ENCODE data around the gene KSR1. TPM values are rescaled to one million over a fixed set of nuclear protein-coding genes. Genes with fewer than 3 reads are reported as not detected.

KSR1 gene
- total and polyA plus RNA-seq, 10 of the 15 experiments (the other 5 are each of a cell fraction or from before 2014, with no cell fraction given): 0.97 to 66.6 (median 22.9) TPM

DNA sequence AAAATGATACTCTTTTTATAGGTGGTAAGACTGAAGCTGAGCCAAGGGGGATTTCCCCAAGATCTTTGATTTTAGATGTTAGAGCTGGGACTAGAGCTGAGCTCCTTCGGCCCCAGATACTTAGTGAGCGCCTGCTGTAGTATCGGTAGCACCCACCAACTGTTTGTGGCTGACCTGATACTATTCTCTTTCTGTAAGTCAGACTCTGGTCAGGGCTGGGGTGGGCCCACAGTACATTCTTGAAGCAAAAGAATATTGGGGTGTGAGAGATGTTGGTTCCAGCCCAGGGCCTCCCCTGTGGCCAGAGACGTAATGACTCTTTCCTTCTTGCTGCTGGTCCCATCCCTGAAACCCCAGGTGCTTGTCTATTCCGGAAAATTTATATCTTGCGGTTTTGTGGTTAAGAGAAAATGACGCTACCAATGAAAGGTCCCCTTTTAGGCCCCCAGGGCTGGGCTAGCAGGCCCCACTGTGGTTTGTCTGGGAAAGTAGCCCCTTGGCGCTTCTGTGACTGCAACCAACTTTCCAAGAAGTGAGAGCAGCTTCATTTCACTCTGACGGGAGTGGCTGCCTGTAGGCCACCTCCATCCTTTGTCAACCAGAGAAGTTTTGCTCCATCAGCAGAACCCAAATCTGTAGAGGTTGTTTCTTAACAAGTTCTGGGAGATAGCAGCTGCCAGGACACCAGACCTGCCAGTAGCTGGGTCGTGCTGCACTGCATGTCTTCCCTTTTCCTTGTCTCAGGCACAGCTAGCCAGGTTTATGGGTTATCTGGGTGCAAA, 88.3 kb downstream of the KSR1 start (continued):
- TF ChIP-seq, protein P1, sequence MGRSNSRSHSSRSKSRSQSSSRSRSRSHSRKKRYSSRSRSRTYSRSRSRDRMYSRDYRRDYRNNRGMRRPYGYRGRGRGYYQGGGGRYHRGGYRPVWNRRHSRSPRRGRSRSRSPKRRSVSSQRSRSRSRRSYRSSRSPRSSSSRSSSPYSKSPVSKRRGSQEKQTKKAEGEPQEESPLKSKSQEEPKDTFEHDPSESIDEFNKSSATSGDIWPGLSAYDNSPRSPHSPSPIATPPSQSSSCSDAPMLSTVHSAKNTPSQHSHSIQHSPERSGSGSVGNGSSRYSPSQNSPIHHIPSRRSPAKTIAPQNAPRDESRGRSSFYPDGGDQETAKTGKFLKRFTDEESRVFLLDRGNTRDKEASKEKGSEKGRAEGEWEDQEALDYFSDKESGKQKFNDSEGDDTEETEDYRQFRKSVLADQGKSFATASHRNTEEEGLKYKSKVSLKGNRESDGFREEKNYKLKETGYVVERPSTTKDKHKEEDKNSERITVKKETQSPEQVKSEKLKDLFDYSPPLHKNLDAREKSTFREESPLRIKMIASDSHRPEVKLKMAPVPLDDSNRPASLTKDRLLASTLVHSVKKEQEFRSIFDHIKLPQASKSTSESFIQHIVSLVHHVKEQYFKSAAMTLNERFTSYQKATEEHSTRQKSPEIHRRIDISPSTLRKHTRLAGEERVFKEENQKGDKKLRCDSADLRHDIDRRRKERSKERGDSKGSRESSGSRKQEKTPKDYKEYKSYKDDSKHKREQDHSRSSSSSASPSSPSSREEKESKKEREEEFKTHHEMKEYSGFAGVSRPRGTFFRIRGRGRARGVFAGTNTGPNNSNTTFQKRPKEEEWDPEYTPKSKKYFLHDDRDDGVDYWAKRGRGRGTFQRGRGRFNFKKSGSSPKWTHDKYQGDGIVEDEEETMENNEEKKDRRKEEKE (IDR thresholded peaks at IDR 0.05): no peak
- TF ChIP-seq ZNF622 (IDR thresholded peaks at IDR 0.05) (no peak), ZNF384 (IDR thresholded peaks at IDR 0.05; ENCODE audit: borderline replicate concordance, low read depth, low read length) (no peak), BHLHE40 (IDR thresholded peaks at IDR 0.05; ENCODE audit: borderline replicate concordance in 1 of 2, low read depth in 2 of 2, low read length in 1 of 2) (peak; percentile 76 to 79; a peak in 3 of 4 replicates), ETV6 (conservative IDR thresholded peaks at IDR 0.05 in 1 of 2, IDR thresholded peaks at IDR 0.05 in 1 of 2; ENCODE audit: borderline replicate concordance in 1 of 2, low read depth in 1 of 2) (peak in 1 of 2 experiments; percentile 79; a peak in 2 of 4 replicates), ZZZ3 (IDR thresholded peaks at IDR 0.05; ENCODE audit: control insufficient read depth, insufficient read length, low read depth) (no peak), CREM (IDR thresholded peaks at IDR 0.05; ENCODE audit: low read depth) (peak; percentile 88), TCF12 (IDR thresholded peaks at IDR 0.05; ENCODE audit: low read depth, low read length) (peak; percentile 85), PAX5 (IDR thresholded peaks at IDR 0.05; ENCODE audit: borderline replicate concordance, low read depth, low read length) (peak; percentile 86; the same call in 1 of the 2 replicates), RUNX3 (IDR thresholded peaks at IDR 0.05; ENCODE audit: low read length) (peak; percentile 100)
- TF ChIP-seq, protein P2, sequence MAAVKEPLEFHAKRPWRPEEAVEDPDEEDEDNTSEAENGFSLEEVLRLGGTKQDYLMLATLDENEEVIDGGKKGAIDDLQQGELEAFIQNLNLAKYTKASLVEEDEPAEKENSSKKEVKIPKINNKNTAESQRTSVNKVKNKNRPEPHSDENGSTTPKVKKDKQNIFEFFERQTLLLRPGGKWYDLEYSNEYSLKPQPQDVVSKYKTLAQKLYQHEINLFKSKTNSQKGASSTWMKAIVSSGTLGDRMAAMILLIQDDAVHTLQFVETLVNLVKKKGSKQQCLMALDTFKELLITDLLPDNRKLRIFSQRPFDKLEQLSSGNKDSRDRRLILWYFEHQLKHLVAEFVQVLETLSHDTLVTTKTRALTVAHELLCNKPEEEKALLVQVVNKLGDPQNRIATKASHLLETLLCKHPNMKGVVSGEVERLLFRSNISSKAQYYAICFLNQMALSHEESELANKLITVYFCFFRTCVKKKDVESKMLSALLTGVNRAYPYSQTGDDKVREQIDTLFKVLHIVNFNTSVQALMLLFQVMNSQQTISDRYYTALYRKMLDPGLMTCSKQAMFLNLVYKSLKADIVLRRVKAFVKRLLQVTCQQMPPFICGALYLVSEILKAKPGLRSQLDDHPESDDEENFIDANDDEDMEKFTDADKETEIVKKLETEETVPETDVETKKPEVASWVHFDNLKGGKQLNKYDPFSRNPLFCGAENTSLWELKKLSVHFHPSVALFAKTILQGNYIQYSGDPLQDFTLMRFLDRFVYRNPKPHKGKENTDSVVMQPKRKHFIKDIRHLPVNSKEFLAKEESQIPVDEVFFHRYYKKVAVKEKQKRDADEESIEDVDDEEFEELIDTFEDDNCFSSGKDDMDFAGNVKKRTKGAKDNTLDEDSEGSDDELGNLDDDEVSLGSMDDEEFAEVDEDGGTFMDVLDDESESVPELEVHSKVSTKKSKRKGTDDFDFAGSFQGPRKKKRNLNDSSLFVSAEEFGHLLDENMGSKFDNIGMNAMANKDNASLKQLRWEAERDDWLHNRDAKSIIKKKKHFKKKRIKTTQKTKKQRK (IDR thresholded peaks at IDR 0.05; ENCODE audit: low read depth, low read length): no peak
- TF ChIP-seq, protein P3, sequence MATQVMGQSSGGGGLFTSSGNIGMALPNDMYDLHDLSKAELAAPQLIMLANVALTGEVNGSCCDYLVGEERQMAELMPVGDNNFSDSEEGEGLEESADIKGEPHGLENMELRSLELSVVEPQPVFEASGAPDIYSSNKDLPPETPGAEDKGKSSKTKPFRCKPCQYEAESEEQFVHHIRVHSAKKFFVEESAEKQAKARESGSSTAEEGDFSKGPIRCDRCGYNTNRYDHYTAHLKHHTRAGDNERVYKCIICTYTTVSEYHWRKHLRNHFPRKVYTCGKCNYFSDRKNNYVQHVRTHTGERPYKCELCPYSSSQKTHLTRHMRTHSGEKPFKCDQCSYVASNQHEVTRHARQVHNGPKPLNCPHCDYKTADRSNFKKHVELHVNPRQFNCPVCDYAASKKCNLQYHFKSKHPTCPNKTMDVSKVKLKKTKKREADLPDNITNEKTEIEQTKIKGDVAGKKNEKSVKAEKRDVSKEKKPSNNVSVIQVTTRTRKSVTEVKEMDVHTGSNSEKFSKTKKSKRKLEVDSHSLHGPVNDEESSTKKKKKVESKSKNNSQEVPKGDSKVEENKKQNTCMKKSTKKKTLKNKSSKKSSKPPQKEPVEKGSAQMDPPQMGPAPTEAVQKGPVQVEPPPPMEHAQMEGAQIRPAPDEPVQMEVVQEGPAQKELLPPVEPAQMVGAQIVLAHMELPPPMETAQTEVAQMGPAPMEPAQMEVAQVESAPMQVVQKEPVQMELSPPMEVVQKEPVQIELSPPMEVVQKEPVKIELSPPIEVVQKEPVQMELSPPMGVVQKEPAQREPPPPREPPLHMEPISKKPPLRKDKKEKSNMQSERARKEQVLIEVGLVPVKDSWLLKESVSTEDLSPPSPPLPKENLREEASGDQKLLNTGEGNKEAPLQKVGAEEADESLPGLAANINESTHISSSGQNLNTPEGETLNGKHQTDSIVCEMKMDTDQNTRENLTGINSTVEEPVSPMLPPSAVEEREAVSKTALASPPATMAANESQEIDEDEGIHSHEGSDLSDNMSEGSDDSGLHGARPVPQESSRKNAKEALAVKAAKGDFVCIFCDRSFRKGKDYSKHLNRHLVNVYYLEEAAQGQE (IDR thresholded peaks at IDR 0.05; ENCODE audit: low read depth, low read length): 0 out of 2 replicates have a peak, but pooled peaks have one; percentile 47
- TF ChIP-seq, protein P4, sequence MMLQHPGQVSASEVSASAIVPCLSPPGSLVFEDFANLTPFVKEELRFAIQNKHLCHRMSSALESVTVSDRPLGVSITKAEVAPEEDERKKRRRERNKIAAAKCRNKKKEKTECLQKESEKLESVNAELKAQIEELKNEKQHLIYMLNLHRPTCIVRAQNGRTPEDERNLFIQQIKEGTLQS (IDR thresholded peaks at IDR 0.05; ENCODE audit: borderline replicate concordance, extremely low read depth, low read depth, low read length): no peak
- TF ChIP-seq, protein P5, sequence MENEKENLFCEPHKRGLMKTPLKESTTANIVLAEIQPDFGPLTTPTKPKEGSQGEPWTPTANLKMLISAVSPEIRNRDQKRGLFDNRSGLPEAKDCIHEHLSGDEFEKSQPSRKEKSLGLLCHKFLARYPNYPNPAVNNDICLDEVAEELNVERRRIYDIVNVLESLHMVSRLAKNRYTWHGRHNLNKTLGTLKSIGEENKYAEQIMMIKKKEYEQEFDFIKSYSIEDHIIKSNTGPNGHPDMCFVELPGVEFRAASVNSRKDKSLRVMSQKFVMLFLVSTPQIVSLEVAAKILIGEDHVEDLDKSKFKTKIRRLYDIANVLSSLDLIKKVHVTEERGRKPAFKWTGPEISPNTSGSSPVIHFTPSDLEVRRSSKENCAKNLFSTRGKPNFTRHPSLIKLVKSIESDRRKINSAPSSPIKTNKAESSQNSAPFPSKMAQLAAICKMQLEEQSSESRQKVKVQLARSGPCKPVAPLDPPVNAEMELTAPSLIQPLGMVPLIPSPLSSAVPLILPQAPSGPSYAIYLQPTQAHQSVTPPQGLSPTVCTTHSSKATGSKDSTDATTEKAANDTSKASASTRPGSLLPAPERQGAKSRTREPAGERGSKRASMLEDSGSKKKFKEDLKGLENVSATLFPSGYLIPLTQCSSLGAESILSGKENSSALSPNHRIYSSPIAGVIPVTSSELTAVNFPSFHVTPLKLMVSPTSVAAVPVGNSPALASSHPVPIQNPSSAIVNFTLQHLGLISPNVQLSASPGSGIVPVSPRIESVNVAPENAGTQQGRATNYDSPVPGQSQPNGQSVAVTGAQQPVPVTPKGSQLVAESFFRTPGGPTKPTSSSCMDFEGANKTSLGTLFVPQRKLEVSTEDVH (IDR thresholded peaks at IDR 0.05; ENCODE audit: low read depth, partially characterized antibody): peak; percentile 25

All from GM12878 (cell line).